T-helper 1 cell treated with Interleukin-12 subunit alpha and Interleukin-12 subunit beta and Interleukin-4 antibody, amounts not matched to agents 30 μg/mL and 1 μg/mL, for 36 hours (primary cell): Measurements from ENCODE around the gene SLIT3.

Experiments
- H3K27ac Mint-ChIP-seq: one replicate; pipeline ENCODE4 v1.8.0; 2021; ENCODE audit warnings: mild to moderate bottlenecking, mixed read lengths
- H3K27me3 Mint-ChIP-seq: one replicate; pipeline ENCODE4 v1.8.0; 2021; ENCODE audit warnings: low read depth, mixed read lengths
- H3K36me3 Mint-ChIP-seq: one replicate; pipeline ENCODE4 v1.8.0; 2021; ENCODE audit warnings: low read depth, mixed read lengths
- H3K4me1 Mint-ChIP-seq: one replicate; pipeline ENCODE4 v1.8.0; 2021; ENCODE audit warnings: low read depth, mixed read lengths
- H3K4me3 Mint-ChIP-seq: one replicate; pipeline ENCODE4 v1.8.0; 2021; ENCODE audit warnings: mild to moderate bottlenecking, moderate library complexity, mixed read lengths
- H3K9me3 Mint-ChIP-seq: one replicate; pipeline ENCODE4 v1.8.0; 2021; ENCODE audit warnings: mixed read lengths

The SLIT3 gene

GRCh38 chr5:169289520-169289919, 11.4 kb downstream of the SLIT3 start:
- Mint-ChIP-seq H3K27me3 (no peaks in the 10 kb centered on the region), H3K36me3 (no peaks in the 10 kb centered on the region), H3K4me3 (no peak overlapping the region), H3K27ac (no peak overlapping the region), H3K9me3 (no peaks in the 10 kb centered on the region), H3K4me1 (no peaks in the 10 kb centered on the region)

GRCh38 chr5:169288066-169288930, 12.6 kb downstream of the SLIT3 start:
- Mint-ChIP-seq H3K4me3 (no peak overlapping the region), H3K4me1 (no peaks in the 10 kb centered on the region), H3K36me3 (no peaks in the 10 kb centered on the region), H3K27ac (no peak overlapping the region), H3K27me3 (peaks cover 5% of the 10 kb centered on the region), H3K9me3 (no peaks in the 10 kb centered on the region)

- H3K36me3 Mint-ChIP-seq: no peaks in the 10 kb centered on the region
- H3K27ac Mint-ChIP-seq: no peak overlapping the region
- no peaks in the 10 kb centered on the region for H3K4me1 Mint-ChIP-seq
These were observed 13.4 kb downstream of the SLIT3 start for GRCh38 chr5:169287529-169287928.

GRCh38 chr5:169286572-169287300, 14.2 kb downstream of the SLIT3 start:
- H3K4me1 Mint-ChIP-seq: no peaks in the 10 kb centered on the region
- H3K27me3 Mint-ChIP-seq: peaks cover 5% of the 10 kb centered on the region
- H3K9me3 Mint-ChIP-seq: no peaks in the 10 kb centered on the region
- H3K27ac Mint-ChIP-seq: no peak overlapping the region
- no peaks in the 10 kb centered on the region for H3K36me3 Mint-ChIP-seq
- H3K4me3 Mint-ChIP-seq: no peak overlapping the region

More at GRCh38 chr5:169287529-169287928, 13.4 kb downstream of the SLIT3 start:
- Mint-ChIP-seq H3K4me3 (no peak overlapping the region), H3K9me3 (no peaks in the 10 kb centered on the region), H3K27me3 (peaks cover 5% of the 10 kb centered on the region)

- H3K9me3 Mint-ChIP-seq: no peaks in the 10 kb centered on the region
- no peaks in the 10 kb centered on the region for H3K4me1 Mint-ChIP-seq
- H3K4me3 Mint-ChIP-seq: no peak overlapping the region
- H3K27me3 Mint-ChIP-seq: peaks cover 5% of the 10 kb centered on the region
- no peaks in the 10 kb centered on the region for H3K36me3 Mint-ChIP-seq
- H3K27ac Mint-ChIP-seq: no peak overlapping the region
These were observed 17.1 kb downstream of the SLIT3 start for GRCh38 chr5:169283887-169284286.

GRCh38 chr5:169281625-169282024, 19.3 kb downstream of the SLIT3 start:
- H3K4me3 Mint-ChIP-seq: no peak overlapping the region
- no peak overlapping the region for H3K27ac Mint-ChIP-seq
- no peaks in the 10 kb centered on the region for H3K36me3 Mint-ChIP-seq
- no peaks in the 10 kb centered on the region for H3K4me1 Mint-ChIP-seq
- H3K27me3 Mint-ChIP-seq: peaks cover 5% of the 10 kb centered on the region
- H3K9me3 Mint-ChIP-seq: no peaks in the 10 kb centered on the region

GRCh38 chr5:169280696-169281095, 20.2 kb downstream of the SLIT3 start:
- Mint-ChIP-seq H3K4me1 (no peaks in the 10 kb centered on the region), H3K4me3 (no peak overlapping the region), H3K36me3 (no peaks in the 10 kb centered on the region), H3K27ac (no peak overlapping the region), H3K9me3 (no peaks in the 10 kb centered on the region), H3K27me3 (peaks cover 5% of the 10 kb centered on the region)

- Mint-ChIP-seq H3K27me3 (peaks cover 5% of the 10 kb centered on the region), H3K9me3 (no peaks in the 10 kb centered on the region), H3K4me1 (no peaks in the 10 kb centered on the region), H3K27ac (no peak overlapping the region), H3K4me3 (no peak overlapping the region), H3K36me3 (no peaks in the 10 kb centered on the region)
These were observed 20.7 kb downstream of the SLIT3 start for GRCh38 chr5:169280286-169280685.

- no peaks in the 10 kb centered on the region for H3K36me3 Mint-ChIP-seq
- H3K27ac Mint-ChIP-seq: no peak overlapping the region
- no peaks in the 10 kb centered on the region for H3K9me3 Mint-ChIP-seq
These were observed 21.8 kb downstream of the SLIT3 start for GRCh38 chr5:169279125-169279524.

GRCh38 chr5:169273881-169274280, 27.1 kb downstream of the SLIT3 start:
- no peaks in the 10 kb centered on the region for H3K4me1 Mint-ChIP-seq
- no peaks in the 10 kb centered on the region for H3K9me3 Mint-ChIP-seq
- H3K36me3 Mint-ChIP-seq: no peaks in the 10 kb centered on the region
- no peaks in the 10 kb centered on the region for H3K27me3 Mint-ChIP-seq
- H3K4me3 Mint-ChIP-seq: no peak overlapping the region
- no peak overlapping the region for H3K27ac Mint-ChIP-seq

More at GRCh38 chr5:169279125-169279524, 21.8 kb downstream of the SLIT3 start:
- Mint-ChIP-seq H3K27me3 (peaks cover 3% of the 10 kb centered on the region), H3K4me3 (no peak overlapping the region), H3K4me1 (no peaks in the 10 kb centered on the region)

GRCh38 chr5:169273451-169273850, 27.5 kb downstream of the SLIT3 start:
- H3K27me3 Mint-ChIP-seq: no peaks in the 10 kb centered on the region
- H3K36me3 Mint-ChIP-seq: no peaks in the 10 kb centered on the region
- H3K27ac Mint-ChIP-seq: no peak overlapping the region
- no peaks in the 10 kb centered on the region for H3K9me3 Mint-ChIP-seq
- H3K4me3 Mint-ChIP-seq: no peak overlapping the region
- H3K4me1 Mint-ChIP-seq: no peaks in the 10 kb centered on the region

- Mint-ChIP-seq H3K4me3 (no peak overlapping the region), H3K27ac (no peak overlapping the region), H3K36me3 (no peaks in the 10 kb centered on the region), H3K9me3 (no peaks in the 10 kb centered on the region), H3K4me1 (no peaks in the 10 kb centered on the region), H3K27me3 (no peaks in the 10 kb centered on the region)
These were observed 28.1 kb downstream of the SLIT3 start for GRCh38 chr5:169272731-169273427.

- H3K4me1 Mint-ChIP-seq: no peaks in the 10 kb centered on the region
These were observed 28.8 kb downstream of the SLIT3 start for GRCh38 chr5:169272111-169272510.

GRCh38 chr5:169270827-169271226, 30.1 kb downstream of the SLIT3 start:
- H3K27me3 Mint-ChIP-seq: peaks cover 3% of the 10 kb centered on the region
- H3K4me3 Mint-ChIP-seq: no peak overlapping the region
- no peaks in the 10 kb centered on the region for H3K4me1 Mint-ChIP-seq
- no peaks in the 10 kb centered on the region for H3K36me3 Mint-ChIP-seq
- H3K9me3 Mint-ChIP-seq: no peaks in the 10 kb centered on the region
- no peak overlapping the region for H3K27ac Mint-ChIP-seq

More at GRCh38 chr5:169272111-169272510, 28.8 kb downstream of the SLIT3 start:
- Mint-ChIP-seq H3K4me3 (no peak overlapping the region), H3K27me3 (peaks cover 3% of the 10 kb centered on the region), H3K36me3 (no peaks in the 10 kb centered on the region), H3K27ac (no peak overlapping the region), H3K9me3 (no peaks in the 10 kb centered on the region)
